H1 (cell line): Measurements from ENCODE around the gene CYBA. TPM values are rescaled to one million over a fixed set of nuclear protein-coding genes. Genes with fewer than 3 reads are reported as not detected.

Experiments used
- BCL11A ChIP-seq, 2 experiments: IDR thresholded peaks; one replicate each; pipeline ENCODE4 v1.6.1; 2011; ENCODE audit warnings: low read depth in 2 of 2, low read length in 2 of 2, mild to moderate bottlenecking in 2 of 2
- EZH2 ChIP-seq: fragments of 200-600 bp; sonication (generic); IDR thresholded peaks from 2 replicates; pipeline ENCODE4 v1.7.1; 2012; ENCODE audit warnings: low read depth, mild to moderate bottlenecking, moderate library complexity, low read length, inconsistent platforms; ENCODE audit not compliant: severe bottlenecking
- SIX5 ChIP-seq: IDR thresholded peaks from 2 replicates; pipeline ENCODE4 v1.6.1; 2011; ENCODE audit warnings: mild to moderate bottlenecking, low read depth, low read length
- polyA plus RNA-seq, 7 experiments: library from polyadenylated mRNA; depleted of rRNA in 3 of 7; stranded (reverse) in 5 of 7; unstranded in 2 of 7; fragments of >200 nt in 5 of 7; fragments of 200-250 nt in 2 of 7; gene quantifications; 1 replicate in 5 of 7; 2 replicates in 1 of 7; 4 replicates in 1 of 7; pipeline versions ENCODE4 v1.2.1 to v1.2.3, GENCODE V29; 2011 to 2013; ENCODE audit warnings: missing spikeins in 2 of 7, mixed read lengths in 2 of 7
- total RNA-seq: library from RNA; stranded (reverse); fragmentation: NEBNext Ultra II Directional; extraction: Animal tissue kit (Norgen Biotek cat#: 25700); gene quantifications from 2 replicates; pipeline ENCODE4 v1.2.1, GENCODE V29; 2021

CYBA gene
- total and polyA plus RNA-seq, 2 of the 8 experiments (the other 6 are each of a cell fraction or from before 2014, with no cell fraction given): 136 to 254 TPM

DNA sequence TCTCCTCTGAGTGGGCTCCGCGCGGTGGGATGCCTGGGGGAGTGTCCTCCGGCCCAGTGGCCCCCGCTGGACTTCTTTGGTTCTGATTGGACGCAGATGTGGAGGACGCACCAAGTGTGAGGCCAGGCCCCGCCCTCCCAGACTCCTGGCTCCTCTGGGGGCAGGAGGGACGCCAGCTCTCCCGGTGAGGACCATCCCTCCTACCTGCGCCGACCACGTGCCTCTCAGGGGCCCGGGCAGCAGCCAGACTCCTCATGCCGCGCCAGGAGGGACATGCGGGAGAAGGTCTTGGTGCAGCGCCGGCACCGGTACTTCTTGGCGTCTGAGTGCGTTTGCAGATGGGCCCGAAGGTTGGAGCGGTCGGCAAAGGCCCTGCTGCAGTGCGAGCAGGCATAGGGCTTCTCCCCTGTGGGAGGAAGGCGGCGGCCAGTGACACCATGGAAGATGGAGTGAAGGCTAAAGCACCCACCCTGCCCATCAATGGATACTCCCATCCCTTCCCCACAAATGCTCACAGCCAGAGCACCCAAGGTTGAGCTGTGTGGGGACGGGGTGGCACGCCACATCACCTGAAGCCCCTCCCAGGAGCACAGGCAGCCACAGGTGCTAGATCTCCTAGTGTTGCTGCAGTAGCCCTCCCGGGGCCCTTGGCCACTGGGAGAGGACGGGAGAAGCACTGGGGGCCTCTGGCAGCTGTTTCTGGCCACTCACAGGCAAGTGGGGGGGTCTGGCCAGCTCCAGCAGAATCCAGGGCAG, 27.5 kb upstream of the CYBA start (continued):
- TF ChIP-seq SIX5: no peak
- no peak for TF ChIP-seq BCL11A (IDR thresholded peaks at IDR 0.05; ENCODE audit: low read depth in 2 of 2, low read length in 2 of 2)
- TF ChIP-seq EZH2: no peak
